Muscle layer of colon (tissue), 2 donors: Measurements from ENCODE around the gene KRT33A.

ENCODE experiments used
- H3K27ac ChIP-seq: one replicate; pipeline ENCODE4 v1.7.0; 2013; ENCODE audit warnings: low read depth, mild to moderate bottlenecking, low read length, moderate library complexity
- H3K27me3 ChIP-seq, 2 donors: one replicate each; pipeline ENCODE4 v1.7.0; 2013; ENCODE audit warnings: low read length in 2 of 2, mild to moderate bottlenecking in 2 of 2; ENCODE audit not compliant: insufficient read depth in 2 of 2, control insufficient read depth in 1 of 2
- H3K36me3 ChIP-seq: one replicate; pipeline ENCODE4 v1.7.0; 2013; ENCODE audit warnings: mild to moderate bottlenecking, low read length; ENCODE audit not compliant: insufficient read depth
- H3K4me1 ChIP-seq: one replicate; pipeline ENCODE4 v1.7.0; 2013; ENCODE audit warnings: mild to moderate bottlenecking, low read length; ENCODE audit not compliant: insufficient read depth
- H3K4me3 ChIP-seq, 2 donors: one replicate each; pipeline ENCODE4 v1.7.0; 2013; ENCODE audit warnings: low read length in 2 of 2, low read depth in 1 of 2, mild to moderate bottlenecking in 1 of 2, moderate library complexity in 1 of 2
- H3K9ac ChIP-seq: one replicate; pipeline ENCODE4 v1.7.0; 2013; ENCODE audit warnings: low read length
- H3K9me3 ChIP-seq: one replicate; pipeline ENCODE4 v1.7.0; 2013; ENCODE audit warnings: mild to moderate bottlenecking, low read length
- donor health status: abdominal sarcoma.
- donor health status: Adenocarcinoma of cecum.

KRT33A gene

DNA sequence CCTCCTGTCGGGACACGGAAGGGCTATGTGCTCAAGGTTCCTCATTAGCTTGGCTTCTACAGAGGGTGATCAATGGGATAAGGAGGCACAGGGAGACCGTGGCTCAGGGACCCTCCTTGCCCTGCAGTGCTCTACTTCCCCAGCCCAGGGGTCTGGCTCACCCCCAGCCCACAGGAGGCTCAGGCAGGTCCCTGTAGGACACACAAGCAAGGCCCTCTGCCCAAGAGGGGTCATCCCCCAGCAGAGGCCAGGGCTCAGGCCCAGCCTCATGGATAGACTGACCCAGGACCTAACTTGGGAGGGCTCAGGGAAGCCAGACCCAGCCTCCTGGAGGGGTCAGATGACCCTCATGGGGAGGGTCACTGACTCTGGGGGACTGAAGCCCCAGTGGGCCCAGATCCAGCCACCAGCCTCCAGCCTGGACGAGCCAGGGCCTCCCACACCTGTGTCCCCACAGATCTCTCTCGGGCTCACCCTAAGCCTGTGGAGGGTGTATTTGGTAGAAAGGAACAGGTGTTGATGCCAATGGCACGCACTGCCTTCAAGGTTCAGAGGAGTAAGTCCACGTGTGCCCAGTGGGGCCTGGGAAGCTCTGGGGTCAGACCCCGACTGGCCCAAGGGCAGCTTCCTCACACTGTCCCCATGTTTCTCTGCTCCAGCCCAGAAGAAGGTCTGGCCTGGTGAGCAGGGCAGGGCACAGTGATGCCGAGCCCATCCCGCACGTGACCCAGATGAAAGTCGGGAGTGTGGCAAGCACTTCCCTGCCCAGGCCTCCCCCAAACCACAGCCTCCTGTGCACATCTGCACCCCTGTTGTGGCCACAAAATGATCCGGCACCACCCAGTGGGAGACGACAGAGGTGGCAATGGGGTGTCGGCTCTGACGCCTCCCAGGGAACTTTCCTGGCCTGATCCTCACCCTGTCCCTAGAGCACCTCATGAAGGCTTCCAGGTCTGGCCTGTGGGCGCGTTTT is 24.2 kb downstream of the KRT33A start:
- Histone ChIP-seq H3K27me3 (no peaks in the 10 kb centered on the region), H3K4me1 (no peaks in the 10 kb centered on the region), H3K27ac (no peak overlapping the region), H3K36me3 (no peaks in the 10 kb centered on the region), H3K9me3 (no peaks in the 10 kb centered on the region), H3K9ac (no peak overlapping the region), H3K4me3 (no peak overlapping the region)

DNA sequence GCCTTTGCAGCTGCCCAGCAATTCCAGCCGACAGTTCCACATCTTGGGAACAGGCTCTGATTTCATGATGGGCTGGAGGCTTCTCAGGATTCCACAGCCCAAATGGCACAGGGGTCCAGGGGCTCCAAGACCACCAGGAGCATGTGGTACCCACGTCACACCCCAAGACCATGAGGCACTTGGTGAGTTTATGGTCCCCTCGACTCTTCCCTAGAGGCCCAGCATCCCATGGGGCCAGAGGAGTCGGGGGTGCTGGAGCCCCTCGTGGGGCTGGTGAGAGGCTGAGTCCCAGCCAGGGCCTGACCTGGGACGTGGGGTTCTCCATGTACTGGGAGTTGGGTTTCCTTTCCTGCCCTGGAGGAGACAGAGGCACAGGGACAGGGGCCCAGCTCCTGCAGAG is 25.0 kb downstream of the KRT33A start:
- Histone ChIP-seq H3K4me3 (no peak overlapping the region), H3K36me3 (no peaks in the 10 kb centered on the region), H3K27ac (no peak overlapping the region), H3K9me3 (no peaks in the 10 kb centered on the region), H3K27me3 (no peaks in the 10 kb centered on the region), H3K4me1 (no peaks in the 10 kb centered on the region), H3K9ac (no peak overlapping the region)

DNA sequence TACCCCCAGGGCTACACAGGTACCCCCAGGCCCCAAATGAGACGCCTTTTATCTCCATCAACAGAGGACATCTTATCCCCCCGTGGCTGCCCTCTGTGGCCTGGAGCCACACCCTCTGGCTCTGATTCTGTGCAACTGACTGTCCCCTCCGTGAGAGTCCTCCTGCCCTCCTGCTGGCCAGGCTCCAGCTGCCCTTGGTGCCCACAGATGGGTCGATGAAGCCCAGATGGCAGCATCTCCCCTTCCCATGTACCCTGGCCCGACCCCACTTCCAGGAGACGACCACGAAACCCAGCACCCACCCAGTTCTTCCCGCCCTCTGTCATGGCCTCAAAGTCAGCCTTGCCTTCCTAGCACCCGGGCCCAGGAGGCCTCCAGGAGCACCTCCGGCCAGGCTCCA is 25.5 kb downstream of the KRT33A start:
- Histone ChIP-seq H3K27me3 (no peaks in the 10 kb centered on the region), H3K4me1 (no peaks in the 10 kb centered on the region), H3K9ac (no peak overlapping the region), H3K9me3 (no peaks in the 10 kb centered on the region), H3K36me3 (no peaks in the 10 kb centered on the region), H3K27ac (no peak overlapping the region), H3K4me3 (no peak overlapping the region)

DNA sequence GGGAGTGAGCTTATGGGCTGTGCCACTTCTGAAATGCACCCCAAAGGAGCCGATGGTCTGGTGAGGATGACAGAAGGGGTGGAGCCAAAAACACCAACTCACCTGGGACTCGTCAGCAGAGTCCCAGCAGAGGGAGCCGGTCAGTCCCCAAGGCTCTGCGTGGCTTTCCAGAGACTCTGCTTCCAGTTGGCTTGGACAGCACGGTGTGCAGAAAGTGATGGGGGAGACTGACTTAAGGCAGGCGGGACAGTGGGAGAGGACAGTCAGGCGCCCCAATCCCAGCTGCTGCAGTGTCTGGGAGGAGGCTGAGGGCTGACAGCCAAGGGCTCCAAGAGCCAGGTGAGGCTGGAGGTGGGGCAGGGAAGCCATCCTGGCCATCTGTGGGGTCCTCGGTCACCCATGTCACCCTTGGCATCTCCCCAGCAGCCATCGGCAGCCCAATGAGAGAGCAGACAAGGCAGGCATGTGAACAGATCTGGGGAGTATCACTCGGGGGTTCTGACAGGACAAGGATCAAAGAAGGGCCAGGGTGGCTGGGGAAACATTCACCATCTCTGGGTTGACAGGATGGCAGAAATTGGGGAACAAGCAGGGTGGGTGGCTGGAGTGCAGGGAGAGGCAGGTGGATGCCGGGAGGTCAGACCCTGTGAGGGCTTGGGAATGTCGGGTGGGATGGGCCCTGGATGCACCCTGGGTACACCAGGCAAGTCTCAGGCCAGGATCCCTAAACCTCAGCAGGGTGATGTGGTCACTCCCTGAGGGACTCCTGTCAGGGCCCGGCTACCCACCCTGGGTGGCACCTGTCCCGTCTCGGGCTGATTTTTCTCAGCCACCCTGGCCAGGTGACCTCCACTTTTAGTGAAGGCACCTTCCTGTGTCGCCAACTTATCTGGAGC is 26.2 kb downstream of the KRT33A start:
- no peaks in the 10 kb centered on the region for H3K9me3 ChIP-seq

DNA sequence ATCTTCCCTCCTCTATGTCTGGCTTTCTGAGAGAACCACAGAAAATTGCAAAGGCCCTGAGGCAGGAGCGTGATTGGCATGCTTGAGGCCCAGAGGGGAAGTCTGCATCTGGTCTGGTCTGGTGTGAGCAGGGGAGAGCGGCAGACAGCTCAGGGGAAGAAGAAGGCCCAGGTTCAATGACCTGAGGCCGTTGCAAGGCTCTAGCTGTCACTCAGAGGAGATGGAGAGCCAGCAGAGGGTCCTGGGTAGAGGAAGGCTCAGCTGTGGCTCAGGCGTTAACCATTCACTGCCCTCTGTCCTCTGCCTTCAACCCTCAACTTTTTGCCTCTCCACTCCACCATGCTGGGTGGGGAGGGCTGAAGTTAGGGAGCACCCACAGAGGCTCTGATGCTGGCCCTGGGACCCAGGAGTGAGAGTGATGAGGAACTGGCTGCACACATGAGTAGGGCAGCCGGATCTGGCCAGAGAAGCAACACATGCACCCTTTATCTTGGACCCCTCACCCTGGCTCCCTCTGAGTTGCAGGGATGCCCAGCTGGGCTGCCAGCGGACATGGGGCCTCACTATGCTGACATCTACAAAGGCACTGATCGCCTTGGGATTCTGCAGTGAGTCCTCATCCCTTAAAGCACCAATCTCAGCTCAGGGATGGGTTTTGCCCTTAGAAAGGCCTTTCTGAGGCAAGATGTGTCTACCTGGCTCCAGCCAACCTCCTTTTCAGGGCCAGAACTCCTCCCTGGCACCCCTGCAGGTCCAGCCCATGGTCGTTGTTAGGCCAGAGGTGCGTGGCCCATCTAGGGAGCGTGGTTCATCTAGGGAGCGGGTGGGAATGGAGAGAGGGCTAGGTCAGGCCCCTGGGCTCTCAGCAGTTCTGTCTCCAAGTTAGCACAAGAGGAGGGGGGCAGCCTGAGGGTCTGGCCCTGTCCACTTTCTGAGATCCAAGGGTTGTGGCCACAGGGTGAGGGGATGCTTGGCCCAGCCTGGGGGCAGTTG is 27.4 kb downstream of the KRT33A start:
- H3K9me3 ChIP-seq = no peaks in the 10 kb centered on the region
- no peaks in the 10 kb centered on the region for H3K27me3 ChIP-seq
- no peak overlapping the region for H3K27ac ChIP-seq
- no peaks in the 10 kb centered on the region for H3K36me3 ChIP-seq
- no peak overlapping the region for H3K4me3 ChIP-seq
- H3K4me1 ChIP-seq = no peaks in the 10 kb centered on the region
- H3K9ac ChIP-seq = no peak overlapping the region

More for the DNA sequence above, 26.2 kb downstream of the KRT33A start:
- H3K9ac ChIP-seq = no peak overlapping the region
- no peaks in the 10 kb centered on the region for H3K36me3 ChIP-seq
- H3K4me1 ChIP-seq = no peaks in the 10 kb centered on the region
- no peaks in the 10 kb centered on the region for H3K27me3 ChIP-seq
- no peak overlapping the region for H3K27ac ChIP-seq
- H3K4me3 ChIP-seq = no peak overlapping the region

DNA sequence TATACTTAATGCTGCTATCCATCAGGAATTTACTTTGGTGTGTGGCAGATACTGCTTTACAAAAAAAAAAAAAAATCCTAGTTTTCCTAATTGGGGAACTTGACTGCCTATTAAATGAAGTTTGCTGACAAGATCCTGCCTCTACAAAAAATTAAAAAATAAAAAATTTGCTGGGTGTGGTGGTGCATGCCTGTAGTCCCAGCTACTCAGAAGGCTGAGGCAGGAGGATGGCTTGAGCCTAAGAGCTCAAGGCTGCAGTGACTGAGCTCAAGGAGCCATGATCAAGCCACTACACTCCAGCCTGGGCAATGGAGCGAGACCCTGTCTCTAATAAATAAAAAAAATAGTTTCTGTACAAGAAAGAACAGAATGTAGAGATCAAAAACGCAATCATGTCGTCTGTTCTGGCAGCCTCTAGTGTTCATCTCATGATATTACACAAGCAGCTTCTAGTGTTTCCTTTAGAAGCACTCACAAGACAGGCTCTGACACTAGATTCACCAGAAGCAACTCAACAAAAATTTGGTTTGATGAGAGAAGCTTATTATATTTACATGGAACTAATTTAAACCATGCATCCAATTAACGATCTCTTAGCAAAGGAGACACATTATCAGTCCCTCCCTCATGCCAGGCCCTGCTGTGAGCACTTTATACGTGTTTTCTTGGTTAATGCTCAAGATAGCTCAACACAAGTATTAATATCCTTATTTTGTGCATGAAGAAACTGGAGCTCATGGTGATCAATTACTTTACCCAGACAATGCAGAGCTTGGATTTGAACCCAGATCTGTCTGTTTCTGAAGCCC is 28.3 kb downstream of the KRT33A start:
- H3K9me3 ChIP-seq = no peaks in the 10 kb centered on the region
- no peak overlapping the region for H3K9ac ChIP-seq
- no peaks in the 10 kb centered on the region for H3K36me3 ChIP-seq
- H3K27me3 ChIP-seq = no peaks in the 10 kb centered on the region
- H3K27ac ChIP-seq = no peak overlapping the region
- H3K4me1 ChIP-seq = no peaks in the 10 kb centered on the region
- no peak overlapping the region for H3K4me3 ChIP-seq

DNA sequence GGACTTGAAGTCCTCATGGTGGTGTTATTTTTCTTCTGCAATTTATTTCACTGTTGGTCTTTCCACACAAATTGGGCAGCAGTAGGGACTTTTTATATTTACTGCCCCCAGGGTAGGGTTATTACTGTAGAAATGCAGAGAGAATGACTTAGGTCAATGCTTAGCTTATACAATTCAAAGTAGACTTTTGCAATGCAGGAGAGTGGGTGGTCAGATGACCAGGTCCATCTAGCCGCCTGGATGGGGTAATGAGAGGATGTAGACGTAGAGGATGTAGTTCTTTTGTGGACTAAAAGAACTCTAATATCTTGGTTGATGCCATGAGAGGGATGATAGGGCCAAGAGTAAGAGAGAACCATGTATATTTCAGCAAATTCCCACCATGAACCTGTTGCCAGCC is 32.4 kb downstream of the KRT33A start:
- no peaks in the 10 kb centered on the region for H3K4me1 ChIP-seq
- no peak overlapping the region for H3K9ac ChIP-seq
- H3K9me3 ChIP-seq = no peaks in the 10 kb centered on the region
- H3K4me3 ChIP-seq = no peak overlapping the region
- no peak overlapping the region for H3K27ac ChIP-seq
- H3K27me3 ChIP-seq = no peaks in the 10 kb centered on the region
- no peaks in the 10 kb centered on the region for H3K36me3 ChIP-seq

DNA sequence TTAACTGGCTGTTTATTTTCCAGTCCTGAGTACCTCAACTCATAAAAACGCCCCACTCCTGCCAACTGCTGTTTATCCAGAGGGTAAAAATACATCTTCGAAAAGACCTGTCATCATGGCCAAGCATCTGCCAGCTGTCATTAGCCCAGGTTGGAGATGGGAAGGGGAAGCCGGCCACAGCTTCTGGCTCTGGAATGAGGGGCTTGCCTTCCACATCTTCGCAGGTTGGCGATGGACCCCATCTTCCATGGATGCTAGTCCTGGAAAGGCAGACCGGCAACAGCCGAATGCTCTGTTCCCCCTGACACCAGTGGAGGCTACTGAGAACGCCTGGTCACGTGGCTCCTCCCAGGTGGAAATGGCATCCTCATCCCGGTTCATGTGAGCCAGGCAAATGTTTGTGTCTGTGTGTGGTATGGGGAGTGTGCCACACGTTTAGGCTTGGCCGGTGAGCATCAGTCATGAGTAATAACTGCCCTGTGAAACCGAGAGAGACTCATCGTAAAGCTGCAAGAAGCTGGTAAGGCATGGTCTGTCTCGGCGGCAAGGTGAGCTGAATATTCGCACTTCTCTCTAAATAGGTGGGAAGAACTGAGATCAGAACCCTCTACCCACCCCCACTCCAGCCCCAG is 34.7 kb downstream of the KRT33A start:
- Histone ChIP-seq H3K27ac (no peak overlapping the region), H3K27me3 (no peaks in the 10 kb centered on the region), H3K4me1 (no peaks in the 10 kb centered on the region)

DNA sequence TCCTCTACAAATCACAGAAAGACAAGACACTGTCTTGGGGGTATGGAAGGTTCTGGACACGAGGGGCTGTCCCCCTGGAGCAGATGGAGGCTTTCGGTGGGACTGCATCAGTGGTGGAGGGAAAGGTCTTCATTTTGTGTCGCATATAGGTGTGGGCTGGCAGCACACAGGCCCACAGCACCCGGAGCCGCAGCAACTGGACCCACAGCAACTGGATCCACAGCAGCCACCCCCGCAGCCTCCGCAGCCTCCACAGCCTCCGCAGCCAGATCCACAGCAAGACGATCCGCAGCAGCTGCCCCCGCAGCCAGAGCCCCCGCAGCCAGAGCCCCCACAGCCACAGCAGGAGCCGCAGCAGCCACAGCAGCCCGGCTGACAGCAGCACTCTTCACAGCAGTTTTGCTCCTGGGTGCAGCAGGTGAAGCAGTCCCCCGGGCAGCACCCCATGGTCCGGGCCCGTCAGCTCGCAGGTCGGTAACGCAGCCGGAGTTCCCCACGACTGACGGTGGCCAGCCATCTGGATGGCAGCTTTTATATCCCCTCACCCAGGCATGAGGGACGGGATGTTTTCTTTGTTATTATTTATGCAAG is 35.3 kb downstream of the KRT33A start, which contains the start of gene KRTAP17-1:
Gene KRTAP17-1, minus strand, starts transcription at position 507 of the 591 bp plus-strand sequence. Its CDS starts 60 bp downstream, at position 447.
- no peaks in the 10 kb centered on the region for H3K9me3 ChIP-seq
- no peak within 1 kb of the TSS for H3K27ac ChIP-seq
- no peak within 1 kb of the TSS for H3K9ac ChIP-seq
- no peaks in the 10 kb centered on the region for H3K4me1 ChIP-seq
- H3K27me3 ChIP-seq = no peaks in the 10 kb centered on the region
- H3K36me3 ChIP-seq = no peaks in the 10 kb centered on the region
- no peak within 1 kb of the TSS for H3K4me3 ChIP-seq

More for the DNA sequence above, 34.7 kb downstream of the KRT33A start:
- Histone ChIP-seq H3K36me3 (no peaks in the 10 kb centered on the region), H3K9me3 (no peaks in the 10 kb centered on the region), H3K9ac (no peak overlapping the region), H3K4me3 (no peak overlapping the region)
